Mammary epithelial cell (primary cell): ENCODE results near the gene FBLN2.

ENCODE experiments used
- CTCF ChIP-seq, 2 donors: IDR thresholded peaks in 1 of 2; conservative IDR thresholded peaks in 1 of 2; 2 replicates each; pipeline ENCODE4 v1.5.1; 2011 to 2012; ENCODE audit warnings: inconsistent platforms in 2 of 2, low read length in 2 of 2, mild to moderate bottlenecking in 2 of 2, control low read depth in 1 of 2, low read depth in 1 of 2; ENCODE audit not compliant: insufficient read depth in 1 of 2; ENCODE audit errors: extremely low read depth in 1 of 2
- EZH2 ChIP-seq: IDR thresholded peaks from 2 replicates; pipeline ENCODE4 v1.6.1; 2012; ENCODE audit warnings: low read length, inconsistent platforms, borderline replicate concordance

- TF ChIP-seq CTCF (conservative IDR thresholded peaks at IDR 0.05 in 1 of 2, IDR thresholded peaks at IDR 0.05 in 1 of 2; ENCODE audit: extremely low read depth in 1 of 2, insufficient read depth in 1 of 2, low read depth in 1 of 2, low read length in 2 of 2) = no peak
- no peak for TF ChIP-seq EZH2
These were observed 97.1 kb downstream of the FBLN2 start for GRCh38 chr3:13645801-13646637.
